HG03097 (cell line): ENCODE results near the gene ALLC.
"Not testable (repeated sequence)": the region's sequence is repeated elsewhere in the genome, so short reads cannot be mapped to it uniquely, and the experiment has no call there.

Experiments used
- ATAC-seq: cut with Tn5 transposase; IDR thresholded peaks from one replicate; pipeline ENCODE4 v1.9.1; 2021; ENCODE audit not compliant: unreplicated experiment, low FRiP score

ALLC gene

DNA sequence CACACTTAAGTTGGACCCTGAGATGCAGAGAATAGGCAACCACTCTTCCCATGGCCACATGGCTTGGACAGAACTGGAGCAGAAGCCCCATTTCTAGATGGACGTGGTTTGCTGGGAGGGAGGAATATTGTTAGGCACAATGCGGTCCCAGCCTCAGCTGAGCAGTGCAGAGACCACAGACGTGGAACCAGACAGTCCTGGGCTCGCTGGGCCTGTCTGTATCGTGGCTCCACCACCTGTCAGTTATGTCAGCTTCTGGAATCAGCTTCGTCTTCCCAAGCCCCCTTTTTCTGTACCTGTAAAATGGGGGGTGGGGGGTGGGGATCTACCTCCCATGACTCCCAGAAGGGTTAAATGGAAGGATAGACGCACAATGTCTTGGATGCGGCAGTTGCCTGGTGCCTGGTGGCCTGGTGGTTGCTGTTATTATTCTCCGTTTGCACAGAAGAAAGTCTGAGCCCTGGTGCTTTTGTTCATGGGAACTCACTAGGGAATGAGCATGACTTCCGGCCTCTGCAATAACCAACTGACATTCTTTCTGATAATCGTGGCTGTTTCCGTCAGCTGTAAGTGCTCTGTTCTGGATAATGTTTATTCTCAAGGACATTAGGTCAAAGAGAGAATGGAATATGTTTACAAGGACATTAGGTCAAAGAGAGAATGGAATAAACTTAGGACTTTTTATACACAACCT, 31.7 kb upstream of the ALLC start:
- no peak for ATAC-seq

DNA sequence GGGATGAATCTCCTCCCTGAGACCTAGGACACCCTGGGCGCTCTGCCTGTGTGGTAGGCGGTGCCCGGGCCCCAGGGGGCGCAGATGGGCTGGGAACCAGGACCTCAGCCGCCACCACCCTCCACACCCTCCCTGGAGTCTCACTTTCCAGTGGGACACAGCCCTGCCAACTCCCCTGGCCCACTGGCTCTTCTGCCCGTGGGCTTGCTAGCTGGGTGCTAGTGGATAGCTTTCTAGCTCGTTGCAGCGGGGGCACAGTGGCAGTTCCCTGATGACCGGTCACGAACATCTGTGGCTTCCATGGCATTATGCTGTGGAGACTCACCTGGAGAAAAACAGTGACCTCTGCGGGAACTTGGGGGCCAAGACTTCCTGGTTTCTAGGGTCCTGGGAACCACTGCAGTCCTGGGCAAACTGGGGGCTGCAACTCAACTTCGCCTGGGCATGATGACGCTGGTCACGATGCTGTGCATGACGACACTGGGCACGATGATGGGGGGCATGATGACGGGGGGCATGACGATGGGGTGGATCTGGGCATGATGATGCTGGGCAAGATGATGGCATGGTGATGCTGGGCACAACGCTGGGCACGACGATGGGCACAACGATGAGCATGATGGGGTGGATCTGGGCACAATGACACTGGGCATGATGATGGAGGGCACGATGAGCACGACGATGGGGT, 31.0 kb upstream of the ALLC start:
- ATAC-seq = no peak

DNA sequence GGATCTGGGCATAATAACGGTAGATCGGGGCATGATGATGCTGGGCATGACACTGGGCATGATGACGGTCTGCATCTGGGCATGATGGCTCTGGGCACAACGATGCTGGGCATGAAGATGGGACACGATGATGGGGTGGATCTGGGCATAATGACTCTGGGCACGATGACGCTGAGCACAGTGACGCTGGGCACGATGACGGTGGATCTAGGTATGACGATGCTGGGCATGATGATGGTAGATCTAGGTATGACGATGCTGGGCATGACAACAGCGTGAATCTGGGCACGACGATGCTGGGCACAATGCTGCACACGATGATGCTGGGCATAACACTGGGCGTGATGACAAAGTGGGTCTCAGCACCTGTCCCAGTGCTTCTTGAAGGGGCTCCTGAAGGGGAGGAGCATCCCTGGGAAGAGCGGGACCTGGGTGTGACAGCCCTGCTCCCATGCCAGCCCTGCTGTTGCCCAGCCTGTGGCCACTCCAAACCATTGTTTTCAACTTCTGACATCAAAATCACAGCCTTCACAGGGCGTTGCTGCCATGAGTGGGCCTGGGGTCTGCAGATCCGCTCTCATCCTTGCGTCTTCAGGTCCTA, 30.4 kb upstream of the ALLC start:
- no peak for ATAC-seq

DNA sequence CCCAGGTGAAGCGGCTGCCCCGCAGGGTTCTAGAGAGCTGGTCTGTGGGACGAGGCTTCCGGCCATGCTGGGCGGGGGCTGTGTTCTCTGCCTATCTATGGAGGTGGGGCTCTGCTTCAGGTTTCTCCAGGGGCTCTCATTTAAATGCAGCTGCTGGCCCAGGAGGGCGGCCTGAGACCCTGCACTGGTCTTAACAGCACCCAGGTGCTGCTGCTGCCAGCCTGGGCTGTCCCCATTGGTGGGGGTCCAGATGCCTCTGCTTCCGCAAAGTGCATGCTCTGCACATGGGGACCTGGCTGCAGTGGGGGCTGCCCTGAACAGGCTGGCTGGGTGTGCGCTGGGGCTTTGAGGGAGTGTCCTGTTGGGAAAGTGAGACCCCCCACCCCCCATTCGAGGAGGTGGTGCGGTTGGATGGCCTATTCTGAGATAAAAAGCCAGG, 29.7 kb upstream of the ALLC start:
- ATAC-seq = no peak

DNA sequence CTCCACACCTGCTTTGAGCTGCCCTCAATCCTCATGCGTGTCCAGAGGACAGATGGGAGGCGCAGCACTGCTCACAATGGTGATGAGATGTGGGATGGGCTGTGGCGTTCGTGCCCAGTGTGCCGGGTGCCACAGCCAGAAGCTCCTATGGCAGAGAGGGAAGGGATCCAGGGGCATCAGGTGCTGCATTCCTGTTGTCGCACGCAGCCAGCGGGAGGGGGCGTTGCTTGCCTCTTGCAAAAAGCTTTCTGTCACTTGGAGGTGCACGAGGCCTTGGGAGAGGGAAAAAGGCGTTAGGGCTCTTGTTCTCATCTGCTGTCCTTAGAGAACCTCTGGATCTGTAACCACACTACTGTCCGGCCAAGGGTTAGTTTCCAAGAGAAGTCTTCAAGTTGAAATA, 29.2 kb upstream of the ALLC start:
- no peak for ATAC-seq

DNA sequence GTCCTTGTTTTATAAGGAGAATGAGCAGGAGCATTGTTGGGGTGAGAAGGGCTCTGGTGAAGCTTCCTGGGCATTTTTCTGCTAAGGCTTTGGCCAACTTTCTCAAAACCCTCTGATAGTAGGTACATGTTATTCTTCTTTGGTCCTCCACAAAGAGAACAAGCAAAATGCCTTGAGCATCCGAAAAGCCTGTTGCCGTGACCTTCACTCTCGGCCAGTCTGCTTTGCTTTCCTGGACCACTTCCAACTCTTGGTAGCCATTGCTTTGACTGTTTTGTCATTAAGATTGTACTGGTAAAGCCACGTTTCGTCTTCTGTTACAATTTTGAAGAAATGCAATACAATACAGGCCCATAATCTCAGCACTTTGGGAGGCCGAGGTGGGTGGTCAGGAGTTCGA, 27.4 kb upstream of the ALLC start:
- no peak for ATAC-seq

DNA sequence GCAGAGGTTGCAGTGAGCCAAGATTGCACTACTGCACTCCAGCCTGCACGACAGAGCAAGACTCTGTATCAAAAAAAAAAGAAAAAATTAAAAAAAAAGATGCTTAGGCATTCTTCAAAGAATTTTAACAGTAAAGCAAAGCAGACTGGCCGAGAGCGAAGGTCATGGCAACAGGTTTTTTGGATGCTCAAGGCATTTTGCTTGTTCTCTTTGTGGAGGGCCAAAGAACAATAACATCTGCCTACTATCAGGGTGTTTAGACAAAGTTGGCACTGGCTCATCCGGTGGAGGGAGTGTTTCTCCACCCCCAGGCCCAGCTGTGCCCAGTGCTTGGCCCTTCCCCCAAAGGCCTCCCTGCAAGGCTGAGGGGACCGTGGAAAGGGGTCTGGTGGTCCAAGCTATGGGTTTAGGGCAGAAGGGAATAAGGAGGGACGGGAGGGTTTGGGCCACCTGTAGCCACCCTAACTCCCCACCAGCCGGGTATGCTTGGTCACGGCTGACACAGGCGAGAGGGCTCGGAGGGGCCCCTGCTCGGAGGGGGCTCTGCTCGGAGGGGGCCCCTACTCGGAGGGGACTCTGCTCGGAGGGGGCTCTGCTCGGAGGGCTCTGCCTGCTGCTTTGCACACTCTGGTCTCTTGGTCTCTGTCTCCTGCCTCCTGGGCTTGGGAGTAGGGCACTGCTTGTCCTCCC, 26.7 kb upstream of the ALLC start:
- no peak for ATAC-seq

DNA sequence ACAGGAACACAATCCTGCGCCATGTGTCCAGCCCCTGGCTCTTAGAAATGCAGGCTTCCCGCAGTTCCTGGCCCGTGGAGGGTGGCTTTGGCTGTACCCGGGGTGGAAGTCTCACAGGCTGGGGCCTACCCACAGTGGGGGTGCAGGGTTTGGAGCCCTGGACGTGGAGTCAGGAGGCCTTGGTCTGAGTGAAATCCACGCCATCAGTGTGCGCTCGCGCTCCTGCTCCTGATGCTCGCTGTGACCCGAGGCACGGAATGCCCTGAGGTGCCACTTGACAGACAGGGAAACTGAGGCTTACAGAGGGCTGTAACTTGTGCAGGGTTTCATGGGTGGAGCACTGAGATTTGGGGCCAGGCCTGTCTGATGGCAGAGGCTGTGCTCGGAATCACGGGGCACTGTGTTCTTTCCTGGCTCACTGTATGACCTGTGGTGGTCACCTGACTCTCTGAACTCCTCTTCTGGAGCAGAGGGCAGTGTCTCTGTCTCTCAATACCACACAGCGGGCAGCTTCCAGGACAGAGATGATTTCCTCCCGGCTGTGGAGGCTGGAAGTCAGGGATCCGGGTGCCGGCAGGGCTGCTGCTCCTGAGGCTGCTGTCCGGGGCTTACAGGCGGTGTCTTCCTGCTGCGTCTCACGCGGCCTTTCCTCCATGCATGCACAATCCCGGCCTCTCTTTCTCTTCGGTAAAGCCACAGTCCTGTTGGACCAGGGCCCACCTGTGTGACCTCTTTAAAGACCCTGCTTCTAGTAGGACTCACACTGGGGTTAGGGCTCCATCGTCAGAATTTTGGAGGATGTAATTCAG, 25.9 kb upstream of the ALLC start:
- ATAC-seq = no peak

DNA sequence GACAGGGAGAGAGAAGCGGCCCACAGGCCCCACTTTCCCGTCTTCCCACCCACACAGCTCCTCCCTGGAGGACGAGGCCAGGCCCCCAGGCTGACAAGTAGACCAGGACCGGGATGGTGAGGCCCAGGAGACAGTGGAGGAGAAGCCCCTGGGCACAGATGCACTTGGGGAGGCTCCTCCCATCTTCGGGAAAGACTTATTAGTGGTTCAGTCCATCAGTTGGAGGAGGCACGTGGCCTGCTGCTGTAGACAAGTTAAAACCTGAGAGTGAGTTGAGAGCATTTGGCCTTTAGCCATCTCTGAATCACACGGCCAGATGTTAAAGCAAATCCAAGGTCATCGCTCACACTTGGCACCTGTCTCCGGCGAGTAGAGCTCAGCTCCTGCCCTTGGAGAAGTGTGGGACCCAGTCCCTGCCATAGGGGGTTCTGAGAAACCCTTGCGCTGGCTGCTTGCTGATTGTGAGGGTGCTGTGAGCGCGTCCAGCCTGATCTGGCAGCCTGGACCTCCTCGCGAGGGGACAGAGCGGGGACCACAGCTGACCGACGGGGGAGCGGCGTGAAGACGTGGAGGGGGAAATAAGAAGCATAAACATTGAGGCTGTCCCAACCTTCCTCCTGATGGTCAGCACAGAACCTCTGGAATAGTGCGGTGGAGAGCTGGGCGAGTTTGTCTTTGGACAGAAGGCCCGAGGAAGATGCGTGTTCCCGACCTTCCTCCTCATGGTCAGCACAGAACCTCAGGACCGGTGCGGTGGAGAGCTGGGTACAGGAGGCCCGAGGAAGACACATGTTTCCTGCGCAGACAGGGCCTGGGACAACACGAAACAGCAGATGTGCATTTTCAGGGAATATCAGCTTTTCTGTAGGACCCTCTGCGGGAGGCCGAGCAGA, 24.7 kb upstream of the ALLC start:
- ATAC-seq = no peak

DNA sequence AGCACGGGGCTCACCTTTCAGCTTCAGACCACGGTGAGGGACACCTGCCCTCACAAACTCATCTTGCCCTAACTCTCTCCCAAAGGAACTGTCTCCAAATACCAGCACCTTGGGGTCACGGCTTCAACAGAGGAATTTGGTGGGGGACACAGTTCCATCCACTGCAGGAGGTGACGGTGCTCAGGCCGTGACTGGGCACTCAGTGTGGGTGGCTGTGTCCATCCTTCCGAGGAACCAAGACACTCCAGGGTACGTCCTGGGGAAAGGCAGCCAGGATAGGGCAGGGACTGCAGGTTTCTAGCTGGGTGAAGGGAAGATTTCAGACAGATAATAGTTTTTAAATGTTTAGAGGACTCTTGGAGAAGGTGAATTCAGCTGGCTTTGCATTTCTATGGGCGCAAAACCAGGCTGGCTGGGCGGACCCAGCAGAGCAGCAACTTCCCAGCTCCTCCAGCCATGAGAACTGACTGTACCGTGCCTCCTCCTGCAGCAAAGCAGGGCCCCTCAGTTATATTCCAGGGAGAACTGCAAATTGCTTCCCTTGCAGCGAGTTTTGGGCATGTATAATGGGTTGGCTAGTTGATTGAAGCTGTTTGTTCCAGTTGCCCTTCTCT, 23.9 kb upstream of the ALLC start:
- ATAC-seq = no peak

DNA sequence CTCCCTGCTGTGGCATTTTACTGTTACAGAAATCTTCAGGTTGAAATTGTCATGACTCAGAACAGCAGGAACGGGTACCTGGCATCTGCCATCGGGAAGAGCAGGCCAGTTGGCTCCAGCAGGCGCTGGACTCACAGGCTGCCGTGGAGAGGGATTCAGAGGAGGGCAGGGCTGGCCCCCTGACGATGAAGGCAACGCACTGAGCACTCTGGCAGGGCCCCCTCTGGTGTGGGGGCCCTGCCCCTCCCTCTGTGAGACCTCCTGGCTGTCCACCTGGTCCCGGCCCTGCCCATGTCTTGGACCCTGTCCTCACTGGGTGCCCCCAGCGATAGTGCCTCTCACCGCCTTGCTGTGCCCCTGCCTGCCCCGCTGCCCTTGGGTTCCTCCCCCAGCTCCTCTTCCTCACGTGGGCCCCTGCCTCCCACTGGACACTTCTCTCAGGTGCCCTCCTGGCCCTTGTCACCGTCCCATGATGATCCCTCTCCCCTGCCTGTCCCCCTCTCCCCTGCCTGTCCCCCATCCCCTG, 23.3 kb upstream of the ALLC start:
- no peak for ATAC-seq

DNA sequence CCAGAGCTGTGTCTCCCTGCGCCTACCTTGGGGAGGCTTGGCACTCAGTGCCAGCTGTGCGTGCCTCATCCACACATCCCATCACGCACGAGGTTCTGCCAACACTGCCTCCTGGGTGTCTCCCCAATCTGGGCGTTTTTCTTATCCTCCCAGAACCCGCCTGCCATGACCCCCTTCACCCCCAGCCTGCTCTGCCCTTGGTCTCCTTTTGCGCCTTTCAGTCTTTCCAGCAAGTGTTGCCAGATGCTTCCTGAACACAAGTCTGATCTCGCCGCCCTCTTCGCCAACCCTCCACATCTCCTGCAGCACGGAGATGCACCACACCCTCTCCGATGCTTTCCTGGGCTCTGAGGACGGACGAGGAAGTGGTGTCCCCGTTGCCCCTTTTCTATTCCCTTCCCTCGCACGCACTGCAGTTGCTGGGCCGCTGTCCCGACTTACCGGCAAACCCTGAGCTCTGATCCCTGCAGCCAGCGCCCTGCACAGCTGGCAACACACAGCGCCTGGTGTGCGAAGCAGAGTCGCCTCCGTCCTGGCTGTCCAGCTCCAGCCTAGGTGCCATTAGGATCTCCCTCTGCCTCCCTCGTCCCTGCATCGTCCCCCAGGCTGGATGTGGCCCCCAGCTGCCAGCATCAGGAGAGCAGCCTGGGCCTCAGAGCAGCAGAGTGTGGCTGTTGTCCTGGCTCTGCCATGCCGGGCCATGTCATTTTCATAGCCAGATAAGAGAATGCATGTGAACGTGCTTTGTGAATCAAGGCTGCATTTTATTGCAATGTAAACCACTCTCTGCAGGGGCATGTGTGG, 22.6 kb upstream of the ALLC start:
- no peak for ATAC-seq

DNA sequence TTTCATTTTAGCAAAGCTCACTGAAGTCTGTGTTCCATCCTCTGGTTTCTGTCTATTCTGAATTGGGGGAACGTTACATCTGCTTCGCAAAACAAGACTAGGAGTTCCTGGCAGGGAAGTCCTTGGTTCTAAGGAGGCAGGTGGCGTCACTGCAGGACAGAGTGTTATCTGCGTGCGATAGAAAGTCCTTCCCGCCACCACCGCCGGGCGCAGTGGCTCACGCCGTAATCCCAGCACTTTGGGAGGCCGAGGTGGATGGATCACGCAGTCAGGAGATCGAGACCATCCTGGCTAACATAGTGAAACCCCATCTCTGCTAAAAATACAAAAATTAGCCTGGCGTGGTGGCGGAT, 22.0 kb upstream of the ALLC start:
- not testable (repeated sequence) for ATAC-seq

DNA sequence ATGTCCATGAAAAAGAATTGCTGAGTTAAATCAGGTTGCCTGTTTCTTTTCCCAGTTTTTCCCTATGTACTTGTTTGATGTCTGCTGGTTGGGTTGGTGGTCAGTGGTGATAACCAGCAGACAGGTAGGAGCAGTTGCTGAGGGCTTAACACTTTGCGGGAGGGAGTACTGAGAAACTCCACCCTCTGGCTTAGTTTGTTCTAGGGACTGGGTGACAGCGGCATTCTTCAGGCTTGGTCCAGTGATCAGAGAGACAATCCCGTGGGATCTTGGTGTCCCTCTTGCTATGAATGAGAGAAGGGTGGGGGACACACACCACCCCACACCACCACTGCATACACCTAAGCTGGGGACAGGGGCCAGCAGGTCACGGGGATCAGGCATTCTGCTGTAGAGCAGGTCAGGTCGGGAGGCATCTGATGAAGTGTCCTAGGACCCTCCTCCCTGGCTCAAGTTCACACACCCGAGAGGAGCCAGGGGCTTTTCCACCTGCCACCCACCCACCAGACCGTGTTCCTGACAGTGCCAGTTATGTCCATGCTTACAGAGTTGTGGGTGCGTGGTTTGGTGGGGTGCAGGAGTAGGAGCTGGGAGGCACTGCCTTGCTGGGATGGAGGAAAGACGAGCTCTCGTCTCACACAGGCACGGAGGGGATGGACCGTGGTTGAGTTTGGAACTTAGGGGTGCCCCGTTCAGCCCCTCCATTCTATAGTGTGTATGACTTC, 21.3 kb upstream of the ALLC start:
- no peak for ATAC-seq

DNA sequence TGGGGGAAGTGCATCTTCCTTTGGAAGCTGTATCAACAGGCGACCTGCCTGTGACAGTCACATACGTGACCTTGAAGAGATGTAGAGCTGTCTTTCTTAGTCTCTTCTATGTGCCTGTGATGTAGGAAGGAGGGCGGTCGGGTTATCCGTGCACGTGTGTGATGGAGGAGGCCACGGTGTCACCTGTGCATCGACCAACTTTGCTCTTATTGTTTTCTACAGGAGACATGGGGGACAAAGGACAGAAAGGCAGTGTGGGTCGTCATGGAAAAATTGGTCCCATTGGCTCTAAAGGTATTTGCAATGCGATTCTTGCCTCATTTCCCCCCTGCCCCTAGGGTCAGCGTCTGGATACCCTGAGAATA, 20.7 kb upstream of the ALLC start:
- no peak for ATAC-seq

DNA sequence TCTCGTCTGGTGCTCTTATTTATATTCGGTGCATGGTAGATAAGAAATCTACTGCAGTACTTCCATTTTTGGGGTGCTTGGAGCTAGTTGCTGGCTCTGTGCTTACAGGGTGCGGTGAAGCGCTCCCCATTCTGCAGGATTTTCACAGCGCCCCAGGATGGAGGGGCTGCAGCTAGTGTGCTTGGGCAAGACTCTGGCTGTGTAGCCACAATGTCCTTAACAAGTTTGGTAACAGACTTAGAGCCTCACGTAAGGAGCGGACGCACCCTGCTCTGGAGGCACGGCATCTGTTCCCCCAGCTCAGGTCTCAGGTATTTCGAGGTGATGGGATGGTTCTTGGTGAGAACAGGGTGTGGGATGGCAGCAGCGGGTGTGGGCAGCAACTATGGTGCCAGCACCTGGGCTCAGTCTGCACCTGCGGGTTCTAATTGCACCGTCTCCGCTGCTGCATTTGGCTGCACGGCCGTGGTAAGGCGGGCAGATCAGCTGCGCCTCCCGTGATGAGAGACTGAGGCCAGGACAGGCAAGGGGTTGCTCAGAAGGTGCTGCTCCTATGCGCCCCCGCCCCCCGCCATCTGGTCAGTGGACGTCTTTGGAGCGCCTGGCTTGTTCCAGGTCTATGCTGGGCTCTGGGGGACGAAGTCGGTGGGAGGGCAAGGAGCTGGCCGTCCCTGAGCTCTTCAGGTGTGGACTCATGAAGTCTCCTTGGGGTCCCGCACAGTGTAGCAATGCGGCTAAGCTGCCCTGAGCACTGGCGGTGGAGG, 20.1 kb upstream of the ALLC start:
- ATAC-seq = no peak

DNA sequence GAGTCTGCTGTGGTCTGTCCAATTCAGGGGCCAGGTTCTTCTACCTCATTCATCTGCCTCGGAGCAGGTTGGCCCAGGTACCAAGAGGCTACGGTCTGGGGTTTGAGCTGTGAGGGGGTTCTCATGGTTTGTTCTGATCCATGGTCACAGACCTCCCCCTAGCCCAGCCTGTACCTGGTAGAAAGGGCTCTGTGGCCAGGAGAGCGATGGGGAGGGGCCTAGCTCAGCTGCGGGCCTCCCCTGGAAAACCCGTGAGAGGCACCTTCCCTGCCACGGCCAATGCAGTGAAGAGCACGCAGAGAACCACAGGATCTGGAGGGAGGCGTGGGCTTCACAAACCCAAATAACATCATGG, 19.6 kb upstream of the ALLC start:
- ATAC-seq = no peak
